K562 treated with DMSO at 1 percent for 12 hours (cell line): ENCODE data around the gene MMP1. TPM values are rescaled to one million over a fixed set of nuclear protein-coding genes. Genes with fewer than 3 reads are reported as not detected.

Experiments
- total RNA-seq: library from RNA; unstranded; fragments of 300-600 nt; gene quantifications from 2 replicates; pipeline ENCODE4 v1.2.3, GENCODE V29; 2022; ENCODE audit not compliant: insufficient read depth

The MMP1 gene
- not detected in 2 replicates for total RNA-seq

GRCh38 chr11:102798012-102798746 is at the start of gene MMP1:
Gene MMP1, minus strand, starts transcription at chr11:102798160. Its CDS starts 68 bp downstream, at chr11:102798092.

DNA sequence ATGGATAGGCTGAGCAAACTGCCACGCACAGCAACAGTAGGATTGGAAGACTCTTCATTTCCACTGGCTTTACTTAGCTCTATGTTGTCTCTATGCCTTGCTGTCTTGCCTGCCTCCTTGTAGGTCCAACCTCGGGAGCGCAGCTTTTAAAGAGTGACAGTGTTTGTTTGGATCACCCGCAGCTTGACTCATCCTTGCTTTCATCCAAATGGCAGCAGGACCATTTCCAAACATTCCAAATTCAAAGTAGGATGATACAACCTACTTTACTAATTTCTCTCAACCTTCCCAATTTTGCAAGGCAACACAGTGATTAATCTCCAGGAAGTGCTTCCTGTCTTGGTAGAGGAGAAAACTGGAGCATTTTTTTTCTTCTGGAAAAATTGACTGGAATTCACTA is 45.5 kb upstream of the MMP1 start, which contains the start of gene MMP3:
Gene MMP3 (minus strand): TSS at position 121 of the 400 bp plus-strand sequence. CDS start 63 bp downstream, at position 58.

GRCh38 chr11:102780491-102780918 is 17.5 kb downstream of the MMP1 start, which contains the start of gene MMP10:
Gene MMP10, minus strand, starts transcription at chr11:102780628. Its CDS starts 37 bp downstream, at chr11:102780591.

Other genes starting within 250 kb of the MMP1 start
- not detected in 2 replicates for gene MMP20, start 172.8 kb downstream of the MMP1 start, total RNA-seq
- gene MMP27, start 92.4 kb downstream of the MMP1 start, total RNA-seq, result not detected in 2 replicates
- gene MMP8, start 73.2 kb downstream of the MMP1 start, total RNA-seq, result not detected in 2 replicates
- not detected in 2 replicates for gene MMP10, start 17.5 kb downstream of the MMP1 start, total RNA-seq
- gene MMP3, start 45.4 kb upstream of the MMP1 start, total RNA-seq, result not detected in 2 replicates
- not detected in 2 replicates for gene MMP12, start 76.8 kb upstream of the MMP1 start, total RNA-seq
- not detected in 2 replicates for gene MMP13, start 157.6 kb upstream of the MMP1 start, total RNA-seq